Small intestine (tissue), 7 donors: ENCODE results near the gene GCNA. TPM values are rescaled to one million over a fixed set of nuclear protein-coding genes. Genes with fewer than 3 reads are reported as not detected.

ENCODE experiments used
- DNase-seq, 2 donors: peaks; one replicate each; pipeline versions ENCODE4 v3.0.0 to v3.0.0-alpha.2; 2013
- FAIRE-seq: peaks from 2 replicates; lab custom pipeline; 2012; peaks lifted over from hg19 to GRCh38; lab: Jason Lieb, UNC
- H3K27ac ChIP-seq, 3 donors: one replicate each; pipeline ENCODE4 v1.5.1; 2013; ENCODE audit warnings: low read length in 2 of 3, mild to moderate bottlenecking in 2 of 3, control low read depth in 1 of 3, inconsistent platforms in 1 of 3, low read depth in 1 of 3, moderate library complexity in 1 of 3
- H3K27me3 ChIP-seq, 3 donors: one replicate each; pipeline ENCODE4 v1.6.1; 2013; ENCODE audit warnings: low read length in 3 of 3, inconsistent platforms in 1 of 3; ENCODE audit not compliant: control insufficient read depth in 3 of 3, insufficient read depth in 3 of 3
- H3K36me3 ChIP-seq, 3 donors: one replicate each; pipeline ENCODE4 v1.6.1; 2013; ENCODE audit warnings: low read length in 3 of 3, inconsistent platforms in 1 of 3, low read depth in 1 of 3, mild to moderate bottlenecking in 1 of 3, moderate library complexity in 1 of 3; ENCODE audit not compliant: control insufficient read depth in 3 of 3, insufficient read depth in 2 of 3
- H3K4me1 ChIP-seq, 3 donors: one replicate each; pipeline ENCODE4 v1.6.1; 2013; ENCODE audit warnings: low read length in 2 of 3, inconsistent platforms in 1 of 3, low read depth in 1 of 3, mild to moderate bottlenecking in 1 of 3, moderate library complexity in 1 of 3; ENCODE audit not compliant: control insufficient read depth in 3 of 3, insufficient read depth in 2 of 3
- H3K4me3 ChIP-seq, 3 donors: one replicate each; pipeline ENCODE4 v1.5.1; 2013; ENCODE audit warnings: low read length in 3 of 3, control low read depth in 1 of 3, inconsistent platforms in 1 of 3, low read depth in 1 of 3, mild to moderate bottlenecking in 1 of 3, moderate library complexity in 1 of 3
- H3K9me3 ChIP-seq, 2 donors: one replicate each; pipeline ENCODE4 v1.6.1; 2013; ENCODE audit warnings: low read depth in 1 of 2, low read length in 1 of 2; ENCODE audit not compliant: control insufficient read depth in 2 of 2, insufficient read depth in 1 of 2
- WGBS, 3 donors: extraction: QIAGEN DNeasy Blood & Tissue Kit; methylation state at CpG; one replicate each; pipeline ENCODE4 v1.1.7; 2013; 5-methylcytosine and 5-hydroxymethylcytosine counted together
- polyA plus RNA-seq, 4 donors: library from polyadenylated mRNA; stranded (reverse) in 3 of 4; unstranded in 1 of 4; fragments of 200-250 nt in 3 of 4; fragments of 120-200 nt in 1 of 4; gene quantifications; one replicate each; pipeline versions ENCODE4 v1.2.1 to v1.2.3, GENCODE V29; 2013
- donor health status: healthy with polysubstance abuse.
- donor health status: control.
- donor health status: control.
- donor health status: Bipolar disorder and iron deficiency.
- donor health status: healthy.

Gene GCNA
- polyA plus RNA-seq, 4 donors: 1.1 to 1.7 (median 1.5) TPM

- H3K27ac ChIP-seq: peak overlapping the region in 1 of 3 donors; percentile 95
- H3K27me3 ChIP-seq: no peaks in the 10 kb centered on the region
- peaks cover 0 to 34% (median 7%) of the 10 kb centered on the region in 3 donors for H3K36me3 ChIP-seq
- no peak for FAIRE-seq
- 82 to 96% (median 92%) methylated on average over 4 of the region's 4 CpGs for WGBS, 3 donors
- H3K4me3 ChIP-seq: no peak overlapping the region
- no peak for DNase-seq
- peaks cover 0 to 21% (median 0%) of the 10 kb centered on the region in 3 donors for H3K4me1 ChIP-seq
- H3K9me3 ChIP-seq: no peaks in the 10 kb centered on the region
Observed at GRCh38 chrX:71615056-71615455, 36.8 kb downstream of the GCNA start.

GRCh38 chrX:71615954-71616353, 37.7 kb downstream of the GCNA start:
- Histone ChIP-seq H3K9me3 (peaks cover 0 to 3% of the 10 kb centered on the region in 2 donors), H3K27me3 (no peaks in the 10 kb centered on the region), H3K36me3 (peaks cover 0 to 26% (median 7%) of the 10 kb centered on the region in 3 donors), H3K4me3 (peak overlapping the region in 1 of 3 donors; percentile 44), H3K4me1 (peaks cover 0 to 21% (median 0%) of the 10 kb centered on the region in 3 donors), H3K27ac (peak overlapping the region in 2 of 3 donors; percentile 84 to 95)
- FAIRE-seq (no peak), DNase-seq (no peak)
- 46 to 71% (median 63%) methylated on average over 9 to 10 of the region's 10 CpGs for WGBS, 3 donors

GRCh38 chrX:71616672-71617529, 38.7 kb downstream of the GCNA start:
- FAIRE-seq (no peak), DNase-seq (peak; percentile 87 to 89)
- H3K27ac ChIP-seq: peak overlapping the region; percentile 88 to 95 (median 94)
- H3K9me3 ChIP-seq: peaks cover 0 to 3% of the 10 kb centered on the region in 2 donors
- no peaks in the 10 kb centered on the region for H3K27me3 ChIP-seq
- H3K36me3 ChIP-seq: peaks cover 0 to 23% (median 7%) of the 10 kb centered on the region in 3 donors
- H3K4me3 ChIP-seq: peak overlapping the region in 2 of 3 donors; percentile 3 to 44
- 36 to 66% (median 61%) methylated on average over 30 to 43 of the region's 43 CpGs for WGBS, 3 donors
- H3K4me1 ChIP-seq: peaks cover 0 to 26% (median 0%) of the 10 kb centered on the region in 3 donors

- 21 to 55% (median 43%) methylated on average over 5 to 8 of the region's 8 CpGs for WGBS, 3 donors
- peaks cover 0 to 35% (median 0%) of the 10 kb centered on the region in 3 donors for H3K4me1 ChIP-seq
- FAIRE-seq: no peak
- DNase-seq: peak in 1 of 2 donors; percentile 49
- H3K27ac ChIP-seq: peak overlapping the region; percentile 88 to 95 (median 94)
- peaks cover 0 to 18% (median 3%) of the 10 kb centered on the region in 3 donors for H3K36me3 ChIP-seq
- peak overlapping the region in 1 of 3 donors; percentile 44 for H3K4me3 ChIP-seq
- H3K27me3 ChIP-seq: no peaks in the 10 kb centered on the region
- peaks cover 0 to 3% of the 10 kb centered on the region in 2 donors for H3K9me3 ChIP-seq
Observed at GRCh38 chrX:71617742-71618141, 39.5 kb downstream of the GCNA start.

GRCh38 chrX:71618303-71618721, 40.1 kb downstream of the GCNA start, which contains the start of gene CXCR3:
TSS of gene CXCR3 (minus strand) at chrX:71618511. CDS start at chrX:71618449, 62 bp downstream.
- H3K4me1 ChIP-seq: peaks cover 0 to 41% (median 3%) of the 10 kb centered on the region in 3 donors
- peaks cover 0 to 3% of the 10 kb centered on the region in 2 donors for H3K9me3 ChIP-seq
- H3K27ac ChIP-seq: peak within 1 kb of the TSS; percentile 88 to 95 (median 94)
- DNase-seq (no peak), FAIRE-seq (no peak)
- peak within 1 kb of the TSS in 1 of 3 donors; percentile 44 for H3K4me3 ChIP-seq
- peaks cover 0 to 17% (median 3%) of the 10 kb centered on the region in 3 donors for H3K36me3 ChIP-seq
- H3K27me3 ChIP-seq: no peaks in the 10 kb centered on the region
- 21 to 41% (median 36%) methylated on average over 4 of the region's 4 CpGs for WGBS, 3 donors

- Histone ChIP-seq H3K36me3 (peaks cover 0 to 15% (median 0%) of the 10 kb centered on the region in 3 donors), H3K4me3 (no peak overlapping the region), H3K9me3 (peaks cover 0 to 3% of the 10 kb centered on the region in 2 donors), H3K27me3 (no peaks in the 10 kb centered on the region), H3K4me1 (peaks cover 2 to 45% (median 6%) of the 10 kb centered on the region in 3 donors), H3K27ac (peak overlapping the region in 2 of 3 donors; percentile 94 to 95)
- FAIRE-seq (no peak), DNase-seq (no peak)
- WGBS, 3 donors: 56 to 69% (median 63%) methylated on average over 3 of the region's 3 CpGs
Observed at GRCh38 chrX:71618787-71619186, 40.5 kb downstream of the GCNA start.

GRCh38 chrX:71619193-71619592, 41.0 kb downstream of the GCNA start:
- H3K27me3 ChIP-seq: no peaks in the 10 kb centered on the region
- H3K27ac ChIP-seq: peak overlapping the region in 1 of 3 donors; percentile 95
- no peak for DNase-seq
- FAIRE-seq: no peak
- no peak overlapping the region for H3K4me3 ChIP-seq
- 30 to 63% (median 54%) methylated on average over 8 of the region's 8 CpGs for WGBS, 3 donors
- peaks cover 0 to 3% of the 10 kb centered on the region in 2 donors for H3K9me3 ChIP-seq
- peaks cover 0 to 13% (median 0%) of the 10 kb centered on the region in 3 donors for H3K36me3 ChIP-seq
- peaks cover 2 to 49% (median 10%) of the 10 kb centered on the region in 3 donors for H3K4me1 ChIP-seq

- H3K27me3 ChIP-seq: no peaks in the 10 kb centered on the region
- no peak overlapping the region for H3K4me3 ChIP-seq
- peaks cover 0 to 3% of the 10 kb centered on the region in 2 donors for H3K9me3 ChIP-seq
- FAIRE-seq: no peak
- peaks cover 0 to 6% (median 0%) of the 10 kb centered on the region in 3 donors for H3K36me3 ChIP-seq
- peak overlapping the region; percentile 23 to 45 (median 38) for H3K27ac ChIP-seq
- no peak for DNase-seq
- WGBS, 3 donors: 33 to 80% (median 59%) methylated on average over 1 of the region's 1 CpG
- peaks cover 2 to 54% (median 11%) of the 10 kb centered on the region in 3 donors for H3K4me1 ChIP-seq
Observed at GRCh38 chrX:71619986-71620385, 41.7 kb downstream of the GCNA start.
